ENCODE measurements around the gene HOXA4. TPM values are rescaled to one million over a fixed set of nuclear protein-coding genes. Genes with fewer than 3 reads are reported as not detected.

Gene HOXA4
- total RNA-seq, 4 donors from 2014 or later, result 0.56 to 2.1 (median 1.3) TPM

- Histone ChIP-seq H3K27me3 (peaks cover 22% of the 10 kb centered on the region), H3K4me1 (peaks cover 11 to 17% of the 10 kb centered on the region in 2 donors), H3K4me3 (replicated peaks in 1 of 3) (no peak overlapping the region), H3K27ac (no peak overlapping the region), H3K9me3 (no peaks in the 10 kb centered on the region), H3K36me3 (no peaks in the 10 kb centered on the region)
- DNase-seq, result no peak
- intact Hi-C loops (cut with DNase I), result no loop called here
- 33 to 41% methylated on average over 9 of the region's 9 CpGs for WGBS, 2 donors
- TF ChIP-seq CTCF (IDR thresholded peaks at IDR 0.05) (no peak), POLR2A (IDR thresholded peaks at IDR 0.05) (no peak)
Observed at GRCh38 chr7:27091941-27092818, 38.4 kb downstream of the HOXA4 start.

GRCh38 chr7:27091105-27091504 is 39.5 kb downstream of the HOXA4 start:
- intact Hi-C loops (cut with DNase I), result no loop called here
- DNase-seq, result no peak
- H3K4me1 ChIP-seq, result peaks cover 3 to 6% of the 10 kb centered on the region in 2 donors
- WGBS, 2 donors, result 23 to 35% methylated on average over 3 of the region's 3 CpGs
- H3K4me3 ChIP-seq (replicated peaks in 1 of 3), result no peak overlapping the region
- no peaks in the 10 kb centered on the region for H3K9me3 ChIP-seq
- no peaks in the 10 kb centered on the region for H3K36me3 ChIP-seq
- H3K27me3 ChIP-seq, result peaks cover 16% of the 10 kb centered on the region
- TF ChIP-seq POLR2A (IDR thresholded peaks at IDR 0.05), result no peak
- TF ChIP-seq CTCF (IDR thresholded peaks at IDR 0.05), result no peak
- H3K27ac ChIP-seq, result no peak overlapping the region

- Histone ChIP-seq H3K27ac (no peak overlapping the region), H3K4me1 (no peaks in the 10 kb centered on the region), H3K36me3 (no peaks in the 10 kb centered on the region), H3K27me3 (peaks cover 18% of the 10 kb centered on the region), H3K4me3 (replicated peaks in 1 of 3) (no peak overlapping the region), H3K9me3 (no peaks in the 10 kb centered on the region)
- 17 to 22% methylated on average over 40 to 50 of the region's 68 CpGs for WGBS, 2 donors
- no peak for TF ChIP-seq POLR2A (IDR thresholded peaks at IDR 0.05)
- TF ChIP-seq CTCF (IDR thresholded peaks at IDR 0.05), result no peak
- intact Hi-C loops (cut with DNase I), result no loop called here
- no peak for DNase-seq
Observed at GRCh38 chr7:27088002-27088922, 42.3 kb downstream of the HOXA4 start.

- 87 to 89% methylated on average over 2 of the region's 2 CpGs for WGBS, 2 donors
- Histone ChIP-seq H3K27me3 (peaks cover 12% of the 10 kb centered on the region), H3K9me3 (no peaks in the 10 kb centered on the region), H3K4me1 (no peaks in the 10 kb centered on the region), H3K36me3 (no peaks in the 10 kb centered on the region), H3K27ac (no peak overlapping the region), H3K4me3 (replicated peaks in 1 of 3) (no peak overlapping the region)
- TF ChIP-seq CTCF (IDR thresholded peaks at IDR 0.05) (no peak), POLR2A (IDR thresholded peaks at IDR 0.05) (no peak)
- no peak for DNase-seq
- intact Hi-C loops (cut with DNase I), result no loop called here
Observed at GRCh38 chr7:27083646-27084045, 46.9 kb downstream of the HOXA4 start.
